Measurements from ENCODE around the gene SPDYE4.

SPDYE4 gene

GRCh38 chr17:8793649-8794048 lies 35.3 kb upstream of the SPDYE4 start:
- no peak overlapping the region for H3K27ac ChIP-seq
- DNase-seq (ENCODE audit: low spot score) = no peak
- ChIA-PET POLR2A (ENCODE audit: low non-redundant PET) (no interaction called here), CTCF (interaction anchor here (1.6 kb wide), 1 partner anchor 8 kb away, joined by 4 read pairs; no protein-coding TSS in a partner anchor)
- TF ChIP-seq, protein P1, sequence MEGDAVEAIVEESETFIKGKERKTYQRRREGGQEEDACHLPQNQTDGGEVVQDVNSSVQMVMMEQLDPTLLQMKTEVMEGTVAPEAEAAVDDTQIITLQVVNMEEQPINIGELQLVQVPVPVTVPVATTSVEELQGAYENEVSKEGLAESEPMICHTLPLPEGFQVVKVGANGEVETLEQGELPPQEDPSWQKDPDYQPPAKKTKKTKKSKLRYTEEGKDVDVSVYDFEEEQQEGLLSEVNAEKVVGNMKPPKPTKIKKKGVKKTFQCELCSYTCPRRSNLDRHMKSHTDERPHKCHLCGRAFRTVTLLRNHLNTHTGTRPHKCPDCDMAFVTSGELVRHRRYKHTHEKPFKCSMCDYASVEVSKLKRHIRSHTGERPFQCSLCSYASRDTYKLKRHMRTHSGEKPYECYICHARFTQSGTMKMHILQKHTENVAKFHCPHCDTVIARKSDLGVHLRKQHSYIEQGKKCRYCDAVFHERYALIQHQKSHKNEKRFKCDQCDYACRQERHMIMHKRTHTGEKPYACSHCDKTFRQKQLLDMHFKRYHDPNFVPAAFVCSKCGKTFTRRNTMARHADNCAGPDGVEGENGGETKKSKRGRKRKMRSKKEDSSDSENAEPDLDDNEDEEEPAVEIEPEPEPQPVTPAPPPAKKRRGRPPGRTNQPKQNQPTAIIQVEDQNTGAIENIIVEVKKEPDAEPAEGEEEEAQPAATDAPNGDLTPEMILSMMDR (conservative IDR thresholded peaks at IDR 0.05; ENCODE audit: low read depth) = no peak

- POLR2A ChIA-PET (ENCODE audit: low non-redundant PET) = no interaction called here
- DNase-seq (ENCODE audit: low spot score) = no peak
- no peak overlapping the region for H3K27ac ChIP-seq
- TF ChIP-seq, protein P1 (conservative IDR thresholded peaks at IDR 0.05; ENCODE audit: low read depth) = no peak
- CTCF ChIA-PET = no interaction called here
Observed at GRCh38 chr17:8792646-8793045, 34.3 kb upstream of the SPDYE4 start.

GRCh38 chr17:8791910-8792270 lies 33.5 kb upstream of the SPDYE4 start:
- POLR2A ChIA-PET (ENCODE audit: low non-redundant PET) = no interaction called here
- DNase-seq (ENCODE audit: low spot score) = peak; percentile 8

DNA sequence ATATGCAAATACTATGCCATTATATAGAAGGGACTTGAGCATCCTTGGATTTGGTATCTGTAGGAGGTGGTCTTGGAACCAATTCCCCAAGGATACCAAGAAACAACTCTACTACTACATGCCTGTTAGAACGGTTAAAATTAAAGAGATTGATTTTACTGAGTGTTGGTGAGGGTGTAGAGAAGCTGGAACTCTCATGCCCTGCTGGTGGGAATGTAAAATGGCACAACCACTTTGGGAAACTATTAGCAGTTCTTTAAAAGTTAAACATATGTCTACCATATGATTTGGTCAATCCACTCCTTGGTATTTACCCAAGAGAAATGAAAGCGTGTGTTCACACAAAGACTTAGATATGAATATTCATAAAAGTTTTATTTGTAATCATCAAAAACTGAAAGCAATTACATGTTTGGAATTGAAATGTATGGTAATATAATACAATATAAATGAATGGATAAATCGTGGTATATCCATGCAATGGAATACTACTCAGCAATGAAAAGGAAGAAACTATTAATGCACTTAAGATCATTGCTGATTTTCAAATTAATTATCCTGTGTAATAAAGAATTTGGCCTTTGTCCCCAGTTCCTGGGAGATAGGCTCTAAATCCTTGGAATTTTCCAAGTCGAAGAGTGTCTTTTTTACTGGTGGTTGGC lies 33.0 kb upstream of the SPDYE4 start:
- ChIA-PET POLR2A (ENCODE audit: low non-redundant PET) (no interaction called here), CTCF (no interaction called here)
- no peak overlapping the region for H3K27ac ChIP-seq
- DNase-seq (ENCODE audit: low spot score) = no peak
- TF ChIP-seq, protein P1 (conservative IDR thresholded peaks at IDR 0.05; ENCODE audit: low read depth) = no peak

More at GRCh38 chr17:8791910-8792270, 33.5 kb upstream of the SPDYE4 start:
- H3K27ac ChIP-seq = no peak overlapping the region
- TF ChIP-seq, protein P1 (conservative IDR thresholded peaks at IDR 0.05; ENCODE audit: low read depth) = no peak
- CTCF ChIA-PET = no interaction called here

DNA sequence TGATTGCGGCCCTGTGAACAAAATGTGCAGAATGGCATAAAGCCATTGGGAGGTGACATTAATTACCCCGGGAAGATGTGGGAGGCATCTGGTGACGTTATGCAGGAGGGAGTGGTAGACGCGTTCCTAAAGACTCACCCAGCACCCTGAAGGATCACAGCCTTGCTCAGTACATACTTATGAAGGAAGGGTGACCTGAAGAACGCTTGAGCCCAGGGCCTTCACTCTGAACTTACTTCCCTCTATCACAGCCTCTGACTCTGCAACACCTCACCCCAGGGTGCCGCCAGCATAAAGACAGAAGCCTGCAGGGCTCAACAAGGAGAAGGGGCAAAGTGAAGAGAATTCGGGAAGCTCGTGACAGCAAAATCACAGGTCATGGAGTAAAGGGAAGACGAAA lies 31.4 kb upstream of the SPDYE4 start:
- DNase-seq (ENCODE audit: low spot score) = no peak
- H3K27ac ChIP-seq = no peak overlapping the region
- ChIA-PET CTCF (no interaction called here), POLR2A (ENCODE audit: low non-redundant PET) (no interaction called here)
- TF ChIP-seq, protein P1 (conservative IDR thresholded peaks at IDR 0.05; ENCODE audit: low read depth) = no peak

DNA sequence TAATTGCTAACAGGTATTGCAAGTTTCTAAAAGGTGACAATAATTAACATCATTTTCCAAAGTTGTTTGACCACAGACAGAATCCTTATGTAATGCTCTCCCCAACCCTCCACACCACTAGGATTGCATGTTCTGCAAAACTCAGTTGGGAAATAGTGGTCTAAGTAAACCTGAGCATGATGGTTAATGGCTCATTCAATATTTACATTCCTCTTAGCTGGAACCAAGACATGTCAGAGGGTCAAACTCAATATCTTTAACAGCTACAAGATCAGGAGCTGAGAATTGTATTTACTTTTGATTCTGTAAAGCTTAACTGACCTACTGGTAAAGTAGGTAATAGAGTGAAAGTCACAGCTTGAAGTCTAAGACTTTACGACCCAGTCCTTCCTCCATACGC lies 30.7 kb upstream of the SPDYE4 start:
- TF ChIP-seq, protein P1 (conservative IDR thresholded peaks at IDR 0.05; ENCODE audit: low read depth) = no peak
- no peak for DNase-seq (ENCODE audit: low spot score)
- no peak overlapping the region for H3K27ac ChIP-seq
- POLR2A ChIA-PET (ENCODE audit: low non-redundant PET) = no interaction called here
- CTCF ChIA-PET = no interaction called here
